Neural progenitor cell (in vitro differentiated cells): ENCODE results near the gene SFXN2.

Experiments
- EZH2 ChIP-seq: fragments of 200-600 bp; sonication (generic); IDR thresholded peaks from 2 replicates; pipeline ENCODE4 v1.6.1; 2017; ENCODE audit warnings: antibody characterized with exemption, mild to moderate bottlenecking, moderate library complexity
- EZH2phosphoT487 ChIP-seq: fragments of 200-600 bp; sonication (generic); IDR thresholded peaks from 2 replicates; pipeline ENCODE4 v1.6.1; 2017; ENCODE audit warnings: antibody characterized with exemption
- TF ChIP-seq, protein P1 (sequence below): fragments of 200-600 bp; sonication (generic); IDR thresholded peaks from 2 replicates; pipeline ENCODE4 v1.5.1; 2017; ENCODE audit warnings: antibody characterized with exemption, mild to moderate bottlenecking

- TF ChIP-seq, protein P1, sequence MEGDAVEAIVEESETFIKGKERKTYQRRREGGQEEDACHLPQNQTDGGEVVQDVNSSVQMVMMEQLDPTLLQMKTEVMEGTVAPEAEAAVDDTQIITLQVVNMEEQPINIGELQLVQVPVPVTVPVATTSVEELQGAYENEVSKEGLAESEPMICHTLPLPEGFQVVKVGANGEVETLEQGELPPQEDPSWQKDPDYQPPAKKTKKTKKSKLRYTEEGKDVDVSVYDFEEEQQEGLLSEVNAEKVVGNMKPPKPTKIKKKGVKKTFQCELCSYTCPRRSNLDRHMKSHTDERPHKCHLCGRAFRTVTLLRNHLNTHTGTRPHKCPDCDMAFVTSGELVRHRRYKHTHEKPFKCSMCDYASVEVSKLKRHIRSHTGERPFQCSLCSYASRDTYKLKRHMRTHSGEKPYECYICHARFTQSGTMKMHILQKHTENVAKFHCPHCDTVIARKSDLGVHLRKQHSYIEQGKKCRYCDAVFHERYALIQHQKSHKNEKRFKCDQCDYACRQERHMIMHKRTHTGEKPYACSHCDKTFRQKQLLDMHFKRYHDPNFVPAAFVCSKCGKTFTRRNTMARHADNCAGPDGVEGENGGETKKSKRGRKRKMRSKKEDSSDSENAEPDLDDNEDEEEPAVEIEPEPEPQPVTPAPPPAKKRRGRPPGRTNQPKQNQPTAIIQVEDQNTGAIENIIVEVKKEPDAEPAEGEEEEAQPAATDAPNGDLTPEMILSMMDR: no peak
- TF ChIP-seq EZH2: no peak
- TF ChIP-seq EZH2phosphoT487: no peak
Measured at GRCh38 chr10:102757323-102757722, 42.9 kb downstream of the SFXN2 start.
